ENCODE measurements around the gene HOXC12.

DNA sequence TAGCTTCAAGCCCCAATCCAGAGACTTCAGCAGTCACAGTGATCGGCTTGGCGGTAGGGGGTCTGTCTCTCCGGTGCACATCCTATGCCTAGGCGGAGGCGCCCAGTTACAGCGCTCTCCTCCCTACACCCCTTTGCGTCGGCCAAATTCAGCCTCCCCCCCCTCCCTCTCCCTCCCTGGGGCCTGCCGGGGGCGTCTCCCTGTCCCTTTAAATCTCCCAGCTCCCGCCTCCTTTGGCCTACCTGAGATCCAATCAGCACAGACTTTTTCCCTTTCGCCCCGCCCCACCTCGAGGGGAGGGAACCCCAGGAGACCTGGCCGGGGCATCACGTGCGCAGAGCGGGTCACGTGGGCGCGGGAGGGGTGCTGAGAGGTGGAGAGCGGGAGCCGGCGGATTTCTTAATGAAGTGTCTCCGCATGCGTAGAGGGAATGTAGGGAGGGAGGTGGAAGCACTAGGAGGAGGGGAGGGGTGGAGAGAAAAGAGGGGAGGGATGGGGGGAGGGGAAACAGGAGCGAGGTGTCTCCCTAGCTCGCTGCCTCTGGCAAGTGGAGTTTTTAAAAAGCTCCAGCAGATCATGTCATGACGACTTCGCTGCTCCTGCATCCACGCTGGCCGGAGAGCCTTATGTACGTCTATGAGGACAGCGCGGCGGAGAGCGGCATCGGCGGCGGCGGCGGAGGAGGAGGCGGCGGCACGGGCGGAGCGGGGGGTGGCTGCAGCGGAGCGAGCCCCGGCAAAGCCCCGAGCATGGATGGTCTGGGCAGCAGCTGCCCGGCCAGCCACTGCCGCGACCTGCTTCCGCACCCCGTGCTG is 16.2 kb upstream of the HOXC12 start, which contains the start of gene HOXC13:
- TF ChIP-seq POLR2A (IDR thresholded peaks at IDR 0.05) (no peak), CTCF (IDR thresholded peaks at IDR 0.05) (no peak)

Data from thyroid gland (tissue), 4 donors.